Activated CD4-positive, alpha-beta memory T cell treated with anti-CD3 and anti-CD28 coated beads for 36 hours (primary cell): Measurements from ENCODE around the gene DMRT1. TPM values are rescaled to one million over a fixed set of nuclear protein-coding genes. Genes with fewer than 3 reads are reported as not detected.
A peak's percentile ranks its signal among the peaks of the same experiment; 100 is the strongest.

ENCODE experiments used
- CTCF ChIA-PET: fragments of 350-600 bp; sonication (Branson Sonifier 250); formaldehyde crosslinking; loops from one replicate; lab custom pipeline; 2021; ENCODE audit warnings: antibody characterized with exemption, inconsistent platforms; lab: Charles Lee
- POLR2A ChIA-PET: fragments of 350-600 bp; sonication (Branson Sonifier 250); formaldehyde crosslinking; loops from one replicate; lab custom pipeline; 2021; ENCODE audit warnings: antibody characterized with exemption; lab: Charles Lee
- DNase-seq: peaks from one replicate; pipeline ENCODE4 v3.0.0-alpha.2; 2020
- H3K27ac Mint-ChIP-seq: one replicate; pipeline ENCODE4 v1.8.0; 2021; ENCODE audit warnings: mixed read lengths
- H3K27me3 Mint-ChIP-seq: one replicate; pipeline ENCODE4 v1.8.0; 2021; ENCODE audit warnings: mixed read lengths
- H3K36me3 Mint-ChIP-seq: one replicate; pipeline ENCODE4 v1.8.0; 2021; ENCODE audit warnings: mixed read lengths
- H3K4me1 Mint-ChIP-seq: one replicate; pipeline ENCODE4 v1.8.0; 2021; ENCODE audit warnings: low read depth, mixed read lengths
- H3K4me3 Mint-ChIP-seq: one replicate; pipeline ENCODE4 v1.8.0; 2021; ENCODE audit warnings: mild to moderate bottlenecking, mixed read lengths
- H3K9me3 Mint-ChIP-seq: one replicate; pipeline ENCODE4 v1.8.0; 2021; ENCODE audit warnings: mixed read lengths
- intact Hi-C: fragments of 100-400 bp; cut with micrococcal nuclease; formaldehyde crosslinking; loops from one replicate; pipeline ENCODE4 v1.15.1; 2023
- total RNA-seq, 2 experiments: library from RNA; stranded (reverse); gene quantifications; one replicate each; pipeline ENCODE4 v1.2.3, GENCODE V29; 2021

The DMRT1 gene
- total RNA-seq, 2 experiments from 2014 or later: not detected

- DNase-seq: no peak
- ChIA-PET CTCF (interaction anchor here (0.6 kb wide), 1 partner anchor 10 kb away, joined by 3 read pairs; no protein-coding TSS in a partner anchor), POLR2A (no interaction called here)
- Mint-ChIP-seq H3K36me3 (no peaks in the 10 kb centered on the region), H3K27me3 (peaks cover 10% of the 10 kb centered on the region), H3K27ac (no peak overlapping the region), H3K4me3 (no peak overlapping the region), H3K4me1 (no peaks in the 10 kb centered on the region), H3K9me3 (no peaks in the 10 kb centered on the region)
- intact Hi-C loops: no loop called here
These were observed 33.8 kb downstream of the DMRT1 start for GRCh38 chr9:875119-875962.

- intact Hi-C loops: no loop called here
- Mint-ChIP-seq H3K27ac (no peak overlapping the region), H3K4me3 (no peak overlapping the region), H3K4me1 (peaks cover 3% of the 10 kb centered on the region), H3K27me3 (peaks cover 18% of the 10 kb centered on the region), H3K9me3 (no peaks in the 10 kb centered on the region), H3K36me3 (no peaks in the 10 kb centered on the region)
- ChIA-PET CTCF (interaction anchor here (0.6 kb wide), 1 partner anchor 11 kb away, joined by 3 read pairs; no protein-coding TSS in a partner anchor), POLR2A (no interaction called here)
- no peak for DNase-seq
These were observed 34.9 kb downstream of the DMRT1 start for GRCh38 chr9:876425-876824.

- no peak overlapping the region for H3K27ac Mint-ChIP-seq
- CTCF ChIA-PET: interaction anchor here (1.1 kb wide), 1 partner anchor 16 kb away, joined by 3 read pairs; no protein-coding TSS in a partner anchor
- intact Hi-C loops: no loop called here
These were observed 36.7 kb downstream of the DMRT1 start for GRCh38 chr9:878239-878638.

GRCh38 chr9:880725-881124, 39.2 kb downstream of the DMRT1 start:
- intact Hi-C loops: no loop called here
- Mint-ChIP-seq H3K4me1 (peaks cover 3% of the 10 kb centered on the region), H3K36me3 (no peaks in the 10 kb centered on the region), H3K27me3 (peaks cover 31% of the 10 kb centered on the region), H3K9me3 (no peaks in the 10 kb centered on the region), H3K4me3 (no peak overlapping the region), H3K27ac (no peak overlapping the region)
- CTCF ChIA-PET: interaction anchor here (2.0 kb wide), 1 partner anchor 13 kb away, joined by 5 read pairs; no protein-coding TSS in a partner anchor
- POLR2A ChIA-PET: no interaction called here
- DNase-seq: no peak

More at GRCh38 chr9:878239-878638, 36.7 kb downstream of the DMRT1 start:
- H3K4me1 Mint-ChIP-seq: peaks cover 3% of the 10 kb centered on the region
- H3K4me3 Mint-ChIP-seq: no peak overlapping the region
- POLR2A ChIA-PET: no interaction called here
- H3K36me3 Mint-ChIP-seq: no peaks in the 10 kb centered on the region
- no peaks in the 10 kb centered on the region for H3K9me3 Mint-ChIP-seq
- H3K27me3 Mint-ChIP-seq: peaks cover 25% of the 10 kb centered on the region
- no peak for DNase-seq

- no peak overlapping the region for H3K27ac Mint-ChIP-seq
- POLR2A ChIA-PET: no interaction called here
- DNase-seq: no peak
- CTCF ChIA-PET: no interaction called here
- peaks cover 3% of the 10 kb centered on the region for H3K4me1 Mint-ChIP-seq
- no peaks in the 10 kb centered on the region for H3K36me3 Mint-ChIP-seq
- H3K4me3 Mint-ChIP-seq: no peak overlapping the region
- intact Hi-C loops: no loop called here
- H3K9me3 Mint-ChIP-seq: no peaks in the 10 kb centered on the region
- H3K27me3 Mint-ChIP-seq: peaks cover 35% of the 10 kb centered on the region
These were observed 41.0 kb downstream of the DMRT1 start for GRCh38 chr9:882416-882924.

- H3K9me3 Mint-ChIP-seq: no peaks in the 10 kb centered on the region
- H3K27ac Mint-ChIP-seq: no peak overlapping the region
- intact Hi-C loops: no loop called here
- DNase-seq: no peak
- H3K36me3 Mint-ChIP-seq: no peaks in the 10 kb centered on the region
- CTCF ChIA-PET: no interaction called here
- H3K4me3 Mint-ChIP-seq: no peak overlapping the region
- peaks cover 36% of the 10 kb centered on the region for H3K27me3 Mint-ChIP-seq
- H3K4me1 Mint-ChIP-seq: peaks cover 3% of the 10 kb centered on the region
- POLR2A ChIA-PET: no interaction called here
These were observed 41.5 kb downstream of the DMRT1 start for GRCh38 chr9:883011-883410.

- H3K36me3 Mint-ChIP-seq: no peaks in the 10 kb centered on the region
- H3K27me3 Mint-ChIP-seq: peaks cover 20% of the 10 kb centered on the region
- ChIA-PET POLR2A (no interaction called here), CTCF (no interaction called here)
- H3K9me3 Mint-ChIP-seq: no peaks in the 10 kb centered on the region
- intact Hi-C loops: no loop called here
- no peak overlapping the region for H3K27ac Mint-ChIP-seq
- no peak overlapping the region for H3K4me3 Mint-ChIP-seq
- DNase-seq: no peak
- H3K4me1 Mint-ChIP-seq: no peaks in the 10 kb centered on the region
These were observed 45.4 kb downstream of the DMRT1 start for GRCh38 chr9:886886-887285.

- no peak for DNase-seq
- no peak overlapping the region for H3K4me3 Mint-ChIP-seq
These were observed 50.6 kb downstream of the DMRT1 start for GRCh38 chr9:892123-892522.

GRCh38 chr9:893115-893514, 51.6 kb downstream of the DMRT1 start:
- CTCF ChIA-PET: interaction anchor here (1.0 to 7.5 kb wide), 9 partner anchors 10 to 116 kb away, joined by 3 to 69 read pairs (median 7); no protein-coding TSS in a partner anchor

More at GRCh38 chr9:892123-892522, 50.6 kb downstream of the DMRT1 start:
- no peaks in the 10 kb centered on the region for H3K9me3 Mint-ChIP-seq
- H3K36me3 Mint-ChIP-seq: no peaks in the 10 kb centered on the region
- H3K4me1 Mint-ChIP-seq: peaks cover 10% of the 10 kb centered on the region
- intact Hi-C loops: loop anchor here (5.0 kb wide), 2 partner anchors 45 to 985 kb away; no protein-coding TSS in a partner anchor
- H3K27me3 Mint-ChIP-seq: peaks cover 4% of the 10 kb centered on the region
- ChIA-PET CTCF (interaction anchor here (7.5 kb wide), 1 partner anchor 117 kb away, joined by 69 read pairs; no protein-coding TSS in a partner anchor), POLR2A (no interaction called here)
- no peak overlapping the region for H3K27ac Mint-ChIP-seq

GRCh38 chr9:893843-894420, 52.4 kb downstream of the DMRT1 start:
- ChIA-PET POLR2A (no interaction called here), CTCF (interaction anchor here (1.0 to 7.5 kb wide), 11 partner anchors 9 to 115 kb away, joined by 3 to 69 read pairs (median 7); no protein-coding TSS in a partner anchor)
- Mint-ChIP-seq H3K9me3 (no peaks in the 10 kb centered on the region), H3K27ac (no peak overlapping the region), H3K27me3 (peaks cover 5% of the 10 kb centered on the region), H3K36me3 (no peaks in the 10 kb centered on the region), H3K4me3 (no peak overlapping the region), H3K4me1 (peaks cover 10% of the 10 kb centered on the region)
- intact Hi-C loops: loop anchor here (1.0 to 5.0 kb wide), 3 partner anchors 47 to 983 kb away; no protein-coding TSS in a partner anchor
- DNase-seq: peak; percentile 80

More at GRCh38 chr9:893115-893514, 51.6 kb downstream of the DMRT1 start:
- Mint-ChIP-seq H3K27me3 (peaks cover 3% of the 10 kb centered on the region), H3K27ac (no peak overlapping the region), H3K9me3 (no peaks in the 10 kb centered on the region), H3K4me1 (peaks cover 10% of the 10 kb centered on the region), H3K4me3 (no peak overlapping the region), H3K36me3 (no peaks in the 10 kb centered on the region)
- DNase-seq: no peak
- POLR2A ChIA-PET: no interaction called here
- intact Hi-C loops: loop anchor here (5.0 kb wide), 2 partner anchors 46 to 984 kb away; no protein-coding TSS in a partner anchor

- Mint-ChIP-seq H3K27me3 (peaks cover 12% of the 10 kb centered on the region), H3K4me3 (no peak overlapping the region), H3K36me3 (no peaks in the 10 kb centered on the region), H3K4me1 (no peaks in the 10 kb centered on the region), H3K9me3 (no peaks in the 10 kb centered on the region), H3K27ac (no peak overlapping the region)
- POLR2A ChIA-PET: interaction anchor here (0.6 kb wide), 1 partner anchor 1368 kb away, joined by 3 read pairs; no protein-coding TSS in a partner anchor
- intact Hi-C loops: no loop called here
- no peak for DNase-seq
- CTCF ChIA-PET: interaction anchor here (0.7 to 1.4 kb wide), 3 partner anchors 29 to 110 kb away, joined by 3 to 4 read pairs (median 3); no protein-coding TSS in a partner anchor
These were observed 58.1 kb downstream of the DMRT1 start for GRCh38 chr9:899440-900184.
